ENCODE data around the gene ELK4. TPM values are rescaled to one million over a fixed set of nuclear protein-coding genes. Genes with fewer than 3 reads are reported as not detected.

ELK4 gene
- total RNA-seq, 4 donors from 2014 or later: 22.4 to 29.7 (median 26.2) TPM

DNA sequence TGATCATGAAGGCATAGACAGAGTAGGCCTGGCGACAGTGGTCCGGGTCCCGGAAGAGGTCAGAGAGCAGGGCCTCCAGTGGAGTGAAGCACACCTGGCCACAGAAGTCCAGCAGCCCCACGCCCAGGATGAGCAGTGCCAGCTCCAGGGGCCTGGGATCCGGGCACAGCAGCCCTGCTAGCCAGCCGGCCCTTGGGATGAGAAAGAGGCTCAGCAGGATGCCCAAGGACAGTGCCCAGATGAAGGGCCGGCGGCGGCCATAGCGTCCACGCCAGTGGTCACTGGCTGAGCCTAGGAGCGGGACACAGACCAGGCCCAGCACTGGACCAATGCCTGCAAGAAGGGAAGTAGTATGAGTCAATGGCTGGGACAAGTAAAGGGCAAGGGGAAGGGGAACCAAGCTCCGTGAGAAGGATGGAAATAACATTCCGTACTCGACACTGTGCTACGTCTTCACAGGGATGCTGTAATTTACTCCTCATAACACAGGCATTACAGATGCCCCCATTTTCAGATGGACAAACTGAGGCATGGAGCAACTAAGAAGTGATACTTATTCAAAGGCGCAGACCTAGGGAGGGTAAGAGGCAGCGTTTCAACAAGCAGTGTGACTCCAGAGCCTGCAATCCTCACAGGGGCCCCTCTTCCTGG is 31.6 kb upstream of the ELK4 start:
- no peak overlapping the region for H3K27ac ChIP-seq
- H3K36me3 ChIP-seq: no peaks in the 10 kb centered on the region
- WGBS, 2 donors: 84 to 86% methylated on average over 16 of the region's 18 CpGs
- H3K9me3 ChIP-seq: no peaks in the 10 kb centered on the region
- H3K27me3 ChIP-seq: no peaks in the 10 kb centered on the region
- DNase-seq (ENCODE audit: low spot score in 2 of 2): no peak
- TF ChIP-seq POLR2A (IDR thresholded peaks at IDR 0.05): no peak
- TF ChIP-seq, protein P1, sequence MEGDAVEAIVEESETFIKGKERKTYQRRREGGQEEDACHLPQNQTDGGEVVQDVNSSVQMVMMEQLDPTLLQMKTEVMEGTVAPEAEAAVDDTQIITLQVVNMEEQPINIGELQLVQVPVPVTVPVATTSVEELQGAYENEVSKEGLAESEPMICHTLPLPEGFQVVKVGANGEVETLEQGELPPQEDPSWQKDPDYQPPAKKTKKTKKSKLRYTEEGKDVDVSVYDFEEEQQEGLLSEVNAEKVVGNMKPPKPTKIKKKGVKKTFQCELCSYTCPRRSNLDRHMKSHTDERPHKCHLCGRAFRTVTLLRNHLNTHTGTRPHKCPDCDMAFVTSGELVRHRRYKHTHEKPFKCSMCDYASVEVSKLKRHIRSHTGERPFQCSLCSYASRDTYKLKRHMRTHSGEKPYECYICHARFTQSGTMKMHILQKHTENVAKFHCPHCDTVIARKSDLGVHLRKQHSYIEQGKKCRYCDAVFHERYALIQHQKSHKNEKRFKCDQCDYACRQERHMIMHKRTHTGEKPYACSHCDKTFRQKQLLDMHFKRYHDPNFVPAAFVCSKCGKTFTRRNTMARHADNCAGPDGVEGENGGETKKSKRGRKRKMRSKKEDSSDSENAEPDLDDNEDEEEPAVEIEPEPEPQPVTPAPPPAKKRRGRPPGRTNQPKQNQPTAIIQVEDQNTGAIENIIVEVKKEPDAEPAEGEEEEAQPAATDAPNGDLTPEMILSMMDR (IDR thresholded peaks at IDR 0.05): no peak
- no peak for TF ChIP-seq EP300 (IDR thresholded peaks at IDR 0.05)
- peaks cover 0 to 20% (median 5%) of the 10 kb centered on the region in 4 donors for H3K4me1 ChIP-seq
- H3K4me3 ChIP-seq: no peak overlapping the region

DNA sequence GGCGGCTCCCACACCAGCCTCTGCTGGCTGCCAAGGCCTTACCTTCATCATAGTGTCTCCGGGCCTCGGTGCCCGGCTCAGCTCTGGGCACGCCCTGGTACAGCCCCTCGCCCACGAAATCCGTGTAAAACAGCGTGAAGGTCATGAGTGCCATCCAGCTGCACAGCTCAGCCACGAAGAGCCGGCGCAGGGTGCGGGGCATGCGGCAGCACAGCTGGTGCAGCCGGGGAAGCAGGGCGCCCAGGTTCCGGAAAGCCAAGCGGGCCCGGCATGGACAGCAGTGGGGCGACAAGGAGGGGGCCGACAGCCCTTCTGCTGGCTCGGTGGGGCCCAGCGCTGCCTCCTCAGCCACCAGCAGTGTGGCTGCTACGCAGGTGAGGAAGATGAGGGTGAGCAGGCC is 31.0 kb upstream of the ELK4 start:
- H3K27me3 ChIP-seq: no peaks in the 10 kb centered on the region
- WGBS, 2 donors: 88 to 100% methylated on average over 11 to 22 of the region's 24 CpGs
- TF ChIP-seq EP300 (IDR thresholded peaks at IDR 0.05) (no peak), POLR2A (IDR thresholded peaks at IDR 0.05) (no peak)
- TF ChIP-seq, protein P1 (IDR thresholded peaks at IDR 0.05): no peak
- peaks cover 0 to 13% (median 3%) of the 10 kb centered on the region in 4 donors for H3K4me1 ChIP-seq
- H3K27ac ChIP-seq: no peak overlapping the region
- no peaks in the 10 kb centered on the region for H3K36me3 ChIP-seq
- no peaks in the 10 kb centered on the region for H3K9me3 ChIP-seq
- H3K4me3 ChIP-seq: no peak overlapping the region
- no peak for DNase-seq (ENCODE audit: low spot score in 2 of 2)

DNA sequence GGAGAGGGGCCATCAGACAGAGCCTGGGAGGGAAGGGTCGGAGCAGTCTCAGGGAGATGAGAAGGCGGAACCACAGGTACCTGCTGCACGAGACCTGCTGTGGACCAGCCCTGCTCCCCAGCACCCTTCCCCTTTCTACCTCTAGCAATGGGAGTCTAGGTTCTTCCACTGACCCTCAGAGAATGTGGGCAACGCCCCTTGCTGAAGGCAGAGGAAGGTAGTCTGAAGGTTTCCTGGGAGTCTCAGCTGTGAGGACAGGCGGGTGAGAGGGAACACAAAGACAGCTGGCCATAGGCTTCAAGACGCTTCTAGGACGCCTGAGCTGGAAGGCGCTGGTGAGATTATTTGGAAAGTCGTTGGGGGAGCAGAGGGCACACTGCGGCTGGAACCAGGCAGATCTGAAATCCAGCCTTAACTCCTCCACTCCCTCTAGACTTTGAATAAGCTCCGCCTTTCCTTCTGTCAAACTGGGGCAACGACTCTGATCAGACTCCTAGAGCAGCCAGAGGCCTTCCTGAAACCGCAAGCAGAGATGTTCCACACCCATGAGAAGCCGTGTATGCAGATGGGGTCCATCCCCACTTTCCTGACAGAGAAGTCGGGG is 30.4 kb upstream of the ELK4 start:
- Histone ChIP-seq H3K4me1 (peaks cover 0 to 13% (median 3%) of the 10 kb centered on the region in 4 donors), H3K4me3 (no peak overlapping the region), H3K27me3 (no peaks in the 10 kb centered on the region), H3K9me3 (no peaks in the 10 kb centered on the region), H3K36me3 (no peaks in the 10 kb centered on the region), H3K27ac (no peak overlapping the region)
- 74 to 83% methylated on average over 15 of the region's 15 CpGs for WGBS, 2 donors
- no peak for DNase-seq (ENCODE audit: low spot score in 2 of 2)
- no peak for TF ChIP-seq POLR2A (IDR thresholded peaks at IDR 0.05)
- TF ChIP-seq, protein P1 (IDR thresholded peaks at IDR 0.05): no peak
- no peak for TF ChIP-seq EP300 (IDR thresholded peaks at IDR 0.05)

DNA sequence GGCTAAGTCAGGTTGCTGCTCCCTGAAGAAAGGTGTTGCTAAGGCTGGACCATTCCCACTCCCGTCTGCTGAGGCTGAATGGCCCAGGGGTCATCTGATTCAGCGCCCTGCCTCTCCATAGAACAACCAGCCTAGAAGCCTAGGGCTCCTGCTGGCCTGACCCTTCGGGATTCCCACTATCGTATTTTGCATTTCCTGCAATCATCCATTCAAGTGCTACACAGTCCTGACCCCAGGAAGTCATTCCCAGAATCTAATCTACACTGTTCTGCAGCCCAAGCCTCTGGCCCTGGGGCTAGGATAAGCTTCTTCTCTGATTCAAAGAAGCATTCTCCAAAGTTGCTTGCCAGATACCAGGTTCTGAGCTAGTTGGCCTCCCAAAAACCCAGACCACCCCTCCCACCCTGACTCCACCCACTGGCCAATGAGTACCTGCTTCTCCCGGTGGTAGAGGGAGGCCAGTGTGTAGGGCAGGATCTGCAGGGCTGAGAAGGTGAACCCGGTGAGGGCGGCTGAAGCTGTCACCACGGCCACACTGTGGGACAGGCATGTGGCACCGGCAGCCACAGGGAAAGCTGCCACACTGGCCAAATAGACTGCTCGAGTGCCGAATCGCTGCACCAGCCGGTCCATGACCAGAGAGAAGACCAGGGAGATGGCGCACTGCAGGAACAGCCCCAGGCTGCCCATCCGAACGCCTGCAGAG is 29.8 kb upstream of the ELK4 start:
- no peak for DNase-seq (ENCODE audit: low spot score in 2 of 2)
- TF ChIP-seq POLR2A (IDR thresholded peaks at IDR 0.05) (no peak), EP300 (IDR thresholded peaks at IDR 0.05) (no peak)
- TF ChIP-seq, protein P1 (IDR thresholded peaks at IDR 0.05): no peak
- Histone ChIP-seq H3K27me3 (no peaks in the 10 kb centered on the region), H3K36me3 (no peaks in the 10 kb centered on the region), H3K4me3 (no peak overlapping the region), H3K27ac (no peak overlapping the region), H3K4me1 (peaks cover 0 to 13% (median 3%) of the 10 kb centered on the region in 4 donors), H3K9me3 (no peaks in the 10 kb centered on the region)
- WGBS, 2 donors: 68 to 71% methylated on average over 16 of the region's 16 CpGs

DNA sequence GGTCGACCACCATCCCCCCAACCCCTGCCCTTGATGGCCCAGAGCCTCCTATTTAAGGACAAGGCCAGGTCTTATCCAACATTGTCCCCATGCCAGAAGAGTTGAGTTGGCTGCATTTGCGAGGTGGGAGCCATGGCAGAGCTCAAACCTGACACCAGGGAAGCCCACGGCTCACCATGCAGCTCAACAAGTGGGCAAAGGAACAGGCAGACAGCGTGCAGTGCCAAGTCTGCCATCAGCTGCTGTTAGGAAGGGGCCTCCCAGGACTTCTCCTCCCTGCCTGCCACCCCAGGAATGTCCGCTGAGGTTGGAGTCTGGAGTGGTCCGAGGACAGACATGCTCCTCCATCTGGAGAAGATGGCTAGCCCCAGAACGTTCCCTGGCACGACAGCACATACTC is 28.6 kb upstream of the ELK4 start:
- Histone ChIP-seq H3K27me3 (no peaks in the 10 kb centered on the region), H3K4me1 (peaks cover 0 to 13% (median 3%) of the 10 kb centered on the region in 4 donors), H3K9me3 (no peaks in the 10 kb centered on the region), H3K4me3 (no peak overlapping the region), H3K36me3 (no peaks in the 10 kb centered on the region), H3K27ac (no peak overlapping the region)
- no peak for DNase-seq (ENCODE audit: low spot score in 2 of 2)
- 87 to 89% methylated on average over 5 to 6 of the region's 8 CpGs for WGBS, 2 donors
- TF ChIP-seq EP300 (IDR thresholded peaks at IDR 0.05): no peak
- TF ChIP-seq POLR2A (IDR thresholded peaks at IDR 0.05): no peak
- TF ChIP-seq, protein P1 (IDR thresholded peaks at IDR 0.05): no peak

Measured in tibial nerve (tissue), 4 donors.